K562 (cell line): Measurements from ENCODE around the gene EFNA5. TPM values are rescaled to one million over a fixed set of nuclear protein-coding genes. Genes with fewer than 3 reads are reported as not detected.

Experiments
- ATAC-seq: fragments of 200-7000 bp; cut with Tn5 transposase; 3 replicates; pipeline ENCODE4 v1.9.1; 2020; ENCODE audit warnings: moderate library complexity
- BruUV-seq: library from RNA; stranded (reverse); fragments of 400-500 nt; replicated peaks from 2 replicates; lab custom pipeline; 2021; lab: Mats Ljungman, UMichigan
- CTCF ChIA-PET: fragments of 300-600 bp; formaldehyde crosslinking; extraction: SDS; loops from one replicate; lab custom pipeline; 2021; ENCODE audit warnings: low intra/inter-chr PET ratio; lab: Yijun Ruan, JAX
- POLR2A ChIA-PET: fragments of 300-600, 350-650 bp; sonication (Branson Sonifier 250); formaldehyde crosslinking; extraction: SDS; loops from one replicate; lab custom pipeline; 2021; ENCODE audit warnings: antibody characterized with exemption, inconsistent platforms; lab: Yijun Ruan, JAX
- DNase-seq, 4 experiments: peaks; one replicate each; pipeline versions ENCODE4 v3.0.0 to v3.0.0-alpha.2; 2011 to 2018; ENCODE audit warnings: low spot score in 3 of 4, mixed read lengths in 3 of 4; ENCODE audit errors: extremely low read depth in 1 of 4
- FAIRE-seq: peaks from 2 replicates; lab custom pipeline; 2011; peaks lifted over from hg19 to GRCh38; lab: Jason Lieb, UNC
- H2AFZ ChIP-seq: 2 replicates; pipeline ENCODE4 v1.6.0; 2011; ENCODE audit warnings: low read depth, low read length, control low read depth, inconsistent platforms
- H3K27ac ChIP-seq: fragments of 200-600 bp; 3 replicates; pipeline ENCODE4 v1.8.0; 2011; ENCODE audit warnings: low read depth, mild to moderate bottlenecking, control low read depth, inconsistent platforms, low read length, moderate library complexity, mixed read lengths; ENCODE audit errors: extremely low read depth
- H3K27me3 ChIP-seq, 2 experiments: fragments of 300-600 bp in 1 of 2; 2 replicates in 1 of 2; 3 replicates in 1 of 2; pipeline versions ENCODE4 v1.6.0 to v1.8.0; 2011; ENCODE audit warnings: inconsistent platforms in 2 of 2, low read length in 2 of 2, mild to moderate bottlenecking in 1 of 2, mixed read lengths in 1 of 2, moderate library complexity in 1 of 2; ENCODE audit not compliant: control insufficient read depth in 2 of 2, insufficient read depth in 2 of 2
- H3K36me3 ChIP-seq: fragments of 300-600 bp; 3 replicates; pipeline ENCODE4 v1.8.0; 2011; ENCODE audit warnings: mild to moderate bottlenecking, low read length, inconsistent platforms; ENCODE audit not compliant: control insufficient read depth, insufficient read depth
- H3K4me1 ChIP-seq, 2 experiments: fragments of 200-600 bp in 1 of 2; replicated peaks in 1 of 2; 2 replicates in 1 of 2; 3 replicates in 1 of 2; pipeline versions ENCODE4 v1.5.1 to v1.8.0; 2011; ENCODE audit warnings: inconsistent platforms in 2 of 2, low read length in 2 of 2, mild to moderate bottlenecking in 1 of 2, mixed read lengths in 1 of 2, moderate library complexity in 1 of 2; ENCODE audit not compliant: control insufficient read depth in 2 of 2, insufficient read depth in 2 of 2
- H3K4me2 ChIP-seq: 2 replicates; pipeline ENCODE4 v1.6.1; 2011; ENCODE audit warnings: low read length, control low read depth, inconsistent platforms, mixed read lengths; ENCODE audit not compliant: insufficient read depth
- H3K4me3 ChIP-seq: fragments of 200-600 bp; sonication (generic), shearing (Covaris generic); 2 replicates; pipeline ENCODE4 v1.5.1; 2016; ENCODE audit warnings: control low read depth, inconsistent platforms
- H3K79me2 ChIP-seq: fragments of 200-600 bp; 3 replicates; pipeline ENCODE4 v1.8.0; 2011; ENCODE audit warnings: low read length, inconsistent platforms; ENCODE audit not compliant: control insufficient read depth, insufficient read depth
- H3K9ac ChIP-seq, 2 experiments: 2 replicates each; pipeline versions ENCODE4 v1.6.0 to v1.6.1; 2011; ENCODE audit warnings: low read depth in 2 of 2, low read length in 2 of 2, control low read depth in 1 of 2, inconsistent platforms in 1 of 2, mild to moderate bottlenecking in 1 of 2, mixed read lengths in 1 of 2; ENCODE audit not compliant: insufficient read depth in 1 of 2
- H3K9me1 ChIP-seq: one replicate; pipeline ENCODE4 v1.6.0; 2011; ENCODE audit warnings: inconsistent platforms, mild to moderate bottlenecking, low read length, moderate library complexity; ENCODE audit not compliant: control insufficient read depth, insufficient read depth
- H3K9me3 ChIP-seq: replicated peaks from 2 replicates; pipeline ENCODE4 v1.5.1; 2011; ENCODE audit warnings: low read depth, low read length, inconsistent platforms; ENCODE audit not compliant: control insufficient read depth, insufficient read depth
- H4K20me1 ChIP-seq: replicated peaks from 2 replicates; pipeline ENCODE4 v1.6.1; 2011; ENCODE audit warnings: low read length, inconsistent platforms, mixed read lengths; ENCODE audit not compliant: control insufficient read depth, insufficient read depth
- CAMTA2 ChIP-seq: fragments of 250-450 bp; sonication (Bioruptor Pico); conservative IDR thresholded peaks from 2 replicates; pipeline ENCODE4 v1.5.1; 2022
- CREBBP ChIP-seq: IDR thresholded peaks from one replicate; pipeline ENCODE4 v1.6.1; 2012; ENCODE audit warnings: low read depth, mild to moderate bottlenecking, control low read depth, inconsistent platforms, low read length
- CXXC5 ChIP-seq: fragments of 250-450 bp; sonication (Bioruptor Pico); IDR thresholded peaks from 2 replicates; pipeline ENCODE4 v1.8.0; 2022; ENCODE audit warnings: inconsistent platforms, mild to moderate bottlenecking, moderate library complexity
- ETS2 ChIP-seq: IDR thresholded peaks from 2 replicates; pipeline ENCODE4 v1.6.1; 2016; ENCODE audit warnings: borderline replicate concordance, missing genetic modification characterization, mild to moderate bottlenecking, moderate library complexity, missing compliant biosample characterization; ENCODE audit not compliant: poor library complexity, severe bottlenecking
- HMG20B ChIP-seq: fragments of 250-450 bp; sonication (Bioruptor Pico); IDR thresholded peaks from 2 replicates; pipeline ENCODE4 v1.5.0; 2021; ENCODE audit warnings: mild to moderate bottlenecking
- HNRNPH1 ChIP-seq: fragments of 200-400 bp; formaldehyde crosslinking; optimal IDR thresholded peaks from 2 replicates; pipeline ENCODE3; 2017; ENCODE audit warnings: low read depth, mild to moderate bottlenecking, low read length, moderate library complexity
- IRF2 ChIP-seq: sonication (generic); formaldehyde crosslinking; IDR thresholded peaks from 2 replicates; pipeline ENCODE4 v1.8.1; 2022; ENCODE audit warnings: mild to moderate bottlenecking, missing genetic modification reagents
- IRF9 ChIP-seq: fragments of 450-650 bp; IDR thresholded peaks from 2 replicates; pipeline ENCODE4 v1.6.1; 2016; ENCODE audit warnings: missing biosample characterization, missing genetic modification characterization
- JUND ChIP-seq, 2 experiments: IDR thresholded peaks; 2 replicates in 1 of 2; 3 replicates in 1 of 2; pipeline ENCODE4 v1.6.1; 2011; ENCODE audit warnings: borderline replicate concordance in 2 of 2, low read depth in 2 of 2, low read length in 2 of 2, improper control_type of control experiment in 1 of 2, missing biosample characterization in 1 of 2, missing genetic modification characterization in 1 of 2, missing genetic modification reagents in 1 of 2
- MLX ChIP-seq, 2 experiments: fragments of 450-650 bp in 1 of 2; sonication (generic) in 1 of 2; formaldehyde crosslinking; conservative IDR thresholded peaks; 2 replicates each; pipeline versions ENCODE4 v1.4.0 to v1.8.1; 2020 to 2022; ENCODE audit warnings: mild to moderate bottlenecking in 1 of 2, missing genetic modification reagents in 1 of 2
- POLR2B ChIP-seq: fragments of 450-650 bp; IDR thresholded peaks from 2 replicates; pipeline ENCODE4 v1.6.1; 2018; ENCODE audit warnings: low read depth; ENCODE audit not compliant: partially characterized antibody
- POLR2H ChIP-seq: IDR thresholded peaks from 2 replicates; pipeline ENCODE4 v1.6.1; 2016; ENCODE audit warnings: missing genetic modification characterization, low read depth, mild to moderate bottlenecking, control low read depth, missing compliant biosample characterization, moderate library complexity
- SNRNP70 ChIP-seq: fragments of 200-400 bp; formaldehyde crosslinking; optimal IDR thresholded peaks from 2 replicates; pipeline ENCODE3; 2017; ENCODE audit warnings: low read depth, low read length
- ZBTB8A ChIP-seq: fragments of 450-650 bp; IDR thresholded peaks from 2 replicates; pipeline ENCODE4 v1.6.1; 2018; ENCODE audit warnings: mild to moderate bottlenecking, moderate library complexity; ENCODE audit not compliant: partially characterized antibody
- ZNF174 ChIP-seq: fragments of 250-450 bp; sonication (Bioruptor Pico); IDR thresholded peaks from 2 replicates; pipeline ENCODE4 v1.4.0; 2020; ENCODE audit warnings: mild to moderate bottlenecking
- ZNF23 ChIP-seq: fragments of 250-450 bp; sonication (Bioruptor Pico); IDR thresholded peaks from 2 replicates; pipeline ENCODE4 v1.4.0; 2020; ENCODE audit warnings: mild to moderate bottlenecking
- WGBS: fragments of 100-300 bp; shearing (Covaris generic); methylation state at CpG from one replicate; pipeline ENCODE4 v1.1.6; 2016; ENCODE audit warnings: low coverage, mixed read lengths; ENCODE audit not compliant: insufficient coverage; ENCODE audit errors: missing lambda C conversion rate; 5-methylcytosine and 5-hydroxymethylcytosine counted together
- in situ Hi-C: fragments of 300-500 bp; cut with MboI; formaldehyde crosslinking; loops from 4 replicates; pipeline ENCODE4 v1.15.0; 2018; ENCODE audit warnings: inconsistent platforms, mixed read lengths
- intact Hi-C: fragments of 100-400 bp; cut with micrococcal nuclease; formaldehyde crosslinking; loops from 2 replicates; pipeline ENCODE4 v1.14.2; 2022
- polyA plus RNA-seq, 8 experiments: library from polyadenylated mRNA; depleted of rRNA in 4 of 8; stranded (reverse) in 5 of 8; unstranded in 3 of 8; fragments of >200 nt; fragmentation: Nextera tagmentation in 2 of 8; fragmentation: Illumina TruSeq in 1 of 8; extraction: Ambion mirVana in 2 of 8; extraction: Trizol in 1 of 8; gene quantifications; 2 replicates each; pipeline versions ENCODE4 v1.2.1 to v1.2.3, GENCODE V29; 2011 to 2014; ENCODE audit warnings: inconsistent platforms in 1 of 8, missing spikeins in 1 of 8
- total RNA-seq, 7 experiments: library from RNA; depleted of rRNA in 6 of 7; stranded (reverse); fragments of >200 nt in 6 of 7; fragmentation: Illumina TruSeq in 2 of 7; extraction: Trizol in 2 of 7; gene quantifications; 2 replicates each; pipeline versions ENCODE4 v1.2.1 to v1.2.3, GENCODE V29; 2011 to 2021; ENCODE audit warnings: low replicate concordance in 1 of 7

EFNA5 gene
- total and polyA plus RNA-seq, 9 of the 15 experiments (the other 6 are each of a cell fraction or from before 2014, with no cell fraction given) = 0.20 TPM; not detected in 8

GRCh38 chr5:107414802-107415201 is 255.9 kb downstream of the EFNA5 start:
- DNase-seq (no peak), FAIRE-seq (no peak), ATAC-seq (no peak)
- H3K9me3 ChIP-seq = no peaks in the 10 kb centered on the region
- intact Hi-C loops = no loop called here
- H4K20me1 ChIP-seq = no peaks in the 10 kb centered on the region
- CTCF ChIA-PET = no interaction called here
- no peak overlapping the region for H3K4me2 ChIP-seq
- H3K79me2 ChIP-seq = no peaks in the 10 kb centered on the region
- H3K36me3 ChIP-seq = no peaks in the 10 kb centered on the region
- H3K9me1 ChIP-seq = no peaks in the 10 kb centered on the region
- no peak overlapping the region for H3K27ac ChIP-seq
- no peaks in the 10 kb centered on the region for H3K27me3 ChIP-seq
- WGBS = 0% methylated on average over 2 of the region's 2 CpGs
- TF ChIP-seq IRF2 (CRISPR knock-in tag) (no peak), HMG20B (no peak), ZNF23 (no peak), IRF9 (tag) (no peak)
- TF ChIP-seq, all 486 proteins: peak for 0
- H2AFZ ChIP-seq = no peak overlapping the region
- H3K4me1 ChIP-seq = no peaks in the 10 kb centered on the region
- H3K9ac ChIP-seq = no peak overlapping the region
- POLR2A ChIA-PET = no interaction called here
- no TSS peak for BruUV-seq
- in situ Hi-C loops = no loop called here
- no peak overlapping the region for H3K4me3 ChIP-seq

- FAIRE-seq (no peak), DNase-seq (no peak), ATAC-seq (no peak)
- in situ Hi-C loops (no loop called here), intact Hi-C loops (no loop called here)
- Histone ChIP-seq H3K9ac (no peak overlapping the region), H3K36me3 (no peaks in the 10 kb centered on the region), H3K9me3 (no peaks in the 10 kb centered on the region), H3K4me1 (no peaks in the 10 kb centered on the region), H3K27ac (no peak overlapping the region), H4K20me1 (no peaks in the 10 kb centered on the region), H3K4me2 (no peak overlapping the region), H3K27me3 (no peaks in the 10 kb centered on the region), H3K4me3 (no peak overlapping the region), H3K9me1 (no peaks in the 10 kb centered on the region), H3K79me2 (no peaks in the 10 kb centered on the region), H2AFZ (no peak overlapping the region)
- WGBS = 0% methylated on average over 1 of the region's 1 CpG
- no TSS peak for BruUV-seq
- CTCF ChIA-PET = no interaction called here
- POLR2A ChIA-PET = no interaction called here
- no peak for TF ChIP-seq MLX (CRISPR knock-in tag; conservative IDR thresholded peaks at IDR 0.05)
- no peak for TF ChIP-seq SNRNP70
- no peak for TF ChIP-seq POLR2H
- TF ChIP-seq CREBBP = no peak
- no peak for TF ChIP-seq CAMTA2 (CRISPR knock-in tag)
- no peak for TF ChIP-seq CXXC5
- TF ChIP-seq JUND (IDR thresholded peaks at IDR 0.05; ENCODE audit: borderline replicate concordance, low read depth, low read length) = no peak
- no peak for TF ChIP-seq JUND (tag; IDR thresholded peaks at IDR 0.05; ENCODE audit: borderline replicate concordance, low read depth, low read length)
- TF ChIP-seq HNRNPH1 = no peak
- no peak for TF ChIP-seq ZNF174
- TF ChIP-seq POLR2B = no peak
- TF ChIP-seq ZBTB8A = no peak
- no peak for TF ChIP-seq ETS2 (tag)
Observed at GRCh38 chr5:107413754-107414153, 257.0 kb downstream of the EFNA5 start.
